ENCODE measurements around the gene NOXO1. TPM values are rescaled to one million over a fixed set of nuclear protein-coding genes. Genes with fewer than 3 reads are reported as not detected.

NOXO1 gene
- total RNA-seq, 1 experiment from 2014 or later: 1.7 TPM

GRCh38 chr16:2003231-2003826 lies 22.1 kb upstream of the NOXO1 start:
- H3K27ac ChIP-seq (ENCODE audit: insufficient read length, low read depth, low read length): no peak overlapping the region
- DNase-seq: no peak
- TF ChIP-seq CTCF (conservative IDR thresholded peaks at IDR 0.05): no peak
- H3K27me3 ChIP-seq (ENCODE audit: insufficient read depth, low read length): no peaks in the 10 kb centered on the region
- H3K9ac ChIP-seq (ENCODE audit: extremely low read depth, insufficient read length, low read length): no peak overlapping the region
- H3K4me2 ChIP-seq (ENCODE audit: insufficient read depth, insufficient read length, low read length): no peak overlapping the region
- no peak overlapping the region for H2BK12ac ChIP-seq (ENCODE audit: insufficient read length, low read depth, low read length)
- no peak overlapping the region for H4K8ac ChIP-seq (replicated peaks; ENCODE audit: insufficient read length, low read depth, low read length)
- H3K23ac ChIP-seq (ENCODE audit: insufficient read length, low read depth, low read length): no peak overlapping the region
- no peak overlapping the region for H2BK20ac ChIP-seq (ENCODE audit: low read depth, low read length, poor library complexity, severe bottlenecking)
- no peak overlapping the region for H2BK120ac ChIP-seq (ENCODE audit: low read depth, low read length, poor library complexity, severe bottlenecking)
- H2BK5ac ChIP-seq (ENCODE audit: insufficient read length, low read length): no peak overlapping the region
- H3K18ac ChIP-seq (ENCODE audit: insufficient read length, low read depth, low read length): no peak overlapping the region
- Mint-ChIP-seq H3K27me3 (ENCODE audit: low read depth) (no peaks in the 10 kb centered on the region), H3K27ac (no peak overlapping the region), H3K4me3 (no peak overlapping the region), H3K36me3 (ENCODE audit: insufficient read depth in 1 of 3, low read depth in 3 of 3) (peaks cover 16 to 43% (median 41%) of the 10 kb centered on the region in 3 experiments), H3K9me3 (no peaks in the 10 kb centered on the region; a peak in 1 of 5 replicates), H3K4me1 (peaks cover 13 to 25% of the 10 kb centered on the region in 2 experiments)
- H2AK5ac ChIP-seq (ENCODE audit: insufficient read length, low read length): no peak overlapping the region
- H3K79me2 ChIP-seq (ENCODE audit: insufficient read depth, low read length): peaks cover 20% of the 10 kb centered on the region; the same call in 1 of the 2 replicates
- H3K23me2 ChIP-seq (ENCODE audit: insufficient read length, low read depth, low read length, poor library complexity, severe bottlenecking): no peaks in the 10 kb centered on the region
- no peak overlapping the region for H3T11ph ChIP-seq (ENCODE audit: low read length)
- H3K79me1 ChIP-seq (ENCODE audit: insufficient read depth, low read depth, low read length, poor library complexity, severe bottlenecking): peaks cover 24% of the 10 kb centered on the region
- H3K4me1 ChIP-seq (ENCODE audit: insufficient read depth, low read length): peaks cover 2% of the 10 kb centered on the region; the same call in 1 of the 2 replicates
- H3K14ac ChIP-seq (ENCODE audit: insufficient read depth, low read length): no peak overlapping the region
- H2AFZ ChIP-seq (ENCODE audit: low read length): no peak overlapping the region
- H3K4ac ChIP-seq (ENCODE audit: low read depth, low read length): no peak overlapping the region
- H4K20me1 ChIP-seq (ENCODE audit: control insufficient read depth, insufficient read depth, insufficient read length): no peaks in the 10 kb centered on the region
- no CpG with 5 or more reads among the region's 8 CpGs for WGBS (ENCODE audit: extremely low coverage, insufficient read length, low lambda C conversion rate)
- no peak overlapping the region for H4K5ac ChIP-seq (ENCODE audit: insufficient read length, low read depth, low read length)
- H3K56ac ChIP-seq (ENCODE audit: insufficient read length, low read depth, low read length): no peak overlapping the region
- H2BK15ac ChIP-seq (ENCODE audit: low read depth, low read length): no peak overlapping the region
- no peaks in the 10 kb centered on the region for H3K9me3 ChIP-seq (ENCODE audit: control insufficient read depth, low read depth, low read length)
- no peak overlapping the region for H4K91ac ChIP-seq (ENCODE audit: insufficient read length, low read depth, low read length)

Measured in H9 (cell line).